GM19238 (cell line): ENCODE results near the gene BEX2.

Experiments
- DNase-seq: peaks from one replicate; pipeline ENCODE4 v3.0.0; 2011; ENCODE audit warnings: low spot score; ENCODE audit not compliant: insufficient read length

The BEX2 gene

DNA sequence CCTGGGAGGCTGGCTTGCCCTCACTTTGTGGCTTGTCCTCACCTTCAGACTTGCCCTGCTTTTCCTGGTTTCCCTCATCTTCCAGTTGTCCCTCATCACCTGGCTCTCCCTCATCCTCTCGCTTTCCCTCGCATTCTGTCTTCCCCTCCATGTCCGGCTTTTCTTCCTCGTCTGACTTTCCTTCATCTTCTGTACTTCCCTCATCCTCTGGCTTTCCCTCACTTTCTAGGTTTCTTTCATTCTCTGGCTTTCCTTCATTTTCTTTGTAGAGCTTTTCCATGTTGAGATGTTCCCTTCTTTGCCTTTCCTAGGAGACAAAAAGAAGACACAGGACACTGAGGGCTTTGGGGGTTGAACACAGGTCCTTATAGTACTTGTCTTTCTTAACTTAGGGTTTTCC lies 36.5 kb downstream of the BEX2 start:
- DNase-seq, result no peak
